Measurements from ENCODE around the gene MPZL3. TPM values are rescaled to one million over a fixed set of nuclear protein-coding genes. Genes with fewer than 3 reads are reported as not detected.

The MPZL3 gene
- total and polyA plus RNA-seq, 4 donors, result 2.5 to 6.9 (median 3.5) TPM

DNA sequence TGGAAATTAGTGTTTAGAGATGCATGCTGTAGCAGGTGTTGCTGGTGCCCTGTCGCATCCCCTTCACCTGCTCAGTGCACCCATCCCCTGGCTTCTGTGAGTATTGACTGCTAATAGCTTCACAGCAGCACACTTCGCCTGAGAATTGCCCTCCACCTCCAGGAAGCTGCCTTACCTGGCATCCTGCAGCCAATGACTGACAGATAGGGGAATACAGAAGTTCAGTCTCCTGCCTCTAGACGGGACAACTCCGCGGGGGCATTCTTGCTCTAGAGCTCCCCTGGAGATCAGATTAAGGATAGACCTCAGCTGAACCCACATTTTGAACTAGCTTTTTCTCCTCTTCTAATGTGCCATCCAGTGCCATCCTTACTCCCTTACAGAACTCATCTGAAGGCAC, 43.0 kb upstream of the MPZL3 start:
- Histone ChIP-seq H3K27ac (ENCODE audit: low read depth in 1 of 2, low read length in 2 of 2) (no peak overlapping the region), H3K36me3 (ENCODE audit: control insufficient read depth in 4 of 4, insufficient read depth in 3 of 4, low read depth in 1 of 4, low read length in 3 of 4) (no peaks in the 10 kb centered on the region), H3K9ac (ENCODE audit: low read depth in 1 of 2, low read length in 2 of 2) (no peak overlapping the region), H3K4me1 (ENCODE audit: control insufficient read depth in 4 of 4, insufficient read depth in 4 of 4, low read length in 3 of 4) (peaks cover 0 to 7% (median 1%) of the 10 kb centered on the region in 4 donors), H3K27me3 (ENCODE audit: control insufficient read depth in 4 of 4, insufficient read depth in 4 of 4, low read length in 3 of 4) (no peaks in the 10 kb centered on the region), H3K9me3 (ENCODE audit: control insufficient read depth in 4 of 4, low read length in 3 of 4) (no peaks in the 10 kb centered on the region), H3K4me3 (ENCODE audit: low read depth in 1 of 3, low read length in 3 of 3) (no peak overlapping the region)
- 75% methylated on average over 5 of the region's 5 CpGs for WGBS
- DNase-seq (ENCODE audit: low spot score), result no peak
- TF ChIP-seq SP1 (IDR thresholded peaks at IDR 0.05) (no peak), EGR1 (IDR thresholded peaks at IDR 0.05; ENCODE audit: low read depth in 2 of 2) (no peak), FOXA2 (IDR thresholded peaks at IDR 0.05) (no peak), YY1 (IDR thresholded peaks at IDR 0.05) (no peak), RAD21 (IDR thresholded peaks at IDR 0.05) (no peak), TAF1 (conservative IDR thresholded peaks at IDR 0.05) (no peak), JUND (IDR thresholded peaks at IDR 0.05) (no peak), NR2F2 (IDR thresholded peaks at IDR 0.05) (no peak), GABPA (IDR thresholded peaks at IDR 0.05 in 1 of 2, conservative IDR thresholded peaks at IDR 0.05 in 1 of 2) (no peak), RXRA (IDR thresholded peaks at IDR 0.05) (no peak), FOXA1 (IDR thresholded peaks at IDR 0.05) (no peak), HNF4G (IDR thresholded peaks at IDR 0.05) (no peak), HNF4A (conservative IDR thresholded peaks at IDR 0.05) (no peak)
- TF ChIP-seq, protein P1, sequence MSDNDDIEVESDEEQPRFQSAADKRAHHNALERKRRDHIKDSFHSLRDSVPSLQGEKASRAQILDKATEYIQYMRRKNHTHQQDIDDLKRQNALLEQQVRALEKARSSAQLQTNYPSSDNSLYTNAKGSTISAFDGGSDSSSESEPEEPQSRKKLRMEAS (IDR thresholded peaks at IDR 0.05), result no peak
- TF ChIP-seq, protein P2, sequence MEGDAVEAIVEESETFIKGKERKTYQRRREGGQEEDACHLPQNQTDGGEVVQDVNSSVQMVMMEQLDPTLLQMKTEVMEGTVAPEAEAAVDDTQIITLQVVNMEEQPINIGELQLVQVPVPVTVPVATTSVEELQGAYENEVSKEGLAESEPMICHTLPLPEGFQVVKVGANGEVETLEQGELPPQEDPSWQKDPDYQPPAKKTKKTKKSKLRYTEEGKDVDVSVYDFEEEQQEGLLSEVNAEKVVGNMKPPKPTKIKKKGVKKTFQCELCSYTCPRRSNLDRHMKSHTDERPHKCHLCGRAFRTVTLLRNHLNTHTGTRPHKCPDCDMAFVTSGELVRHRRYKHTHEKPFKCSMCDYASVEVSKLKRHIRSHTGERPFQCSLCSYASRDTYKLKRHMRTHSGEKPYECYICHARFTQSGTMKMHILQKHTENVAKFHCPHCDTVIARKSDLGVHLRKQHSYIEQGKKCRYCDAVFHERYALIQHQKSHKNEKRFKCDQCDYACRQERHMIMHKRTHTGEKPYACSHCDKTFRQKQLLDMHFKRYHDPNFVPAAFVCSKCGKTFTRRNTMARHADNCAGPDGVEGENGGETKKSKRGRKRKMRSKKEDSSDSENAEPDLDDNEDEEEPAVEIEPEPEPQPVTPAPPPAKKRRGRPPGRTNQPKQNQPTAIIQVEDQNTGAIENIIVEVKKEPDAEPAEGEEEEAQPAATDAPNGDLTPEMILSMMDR (IDR thresholded peaks at IDR 0.05; ENCODE audit: low read depth, low read length, missing input control), result no peak
- TF ChIP-seq, protein P3, sequence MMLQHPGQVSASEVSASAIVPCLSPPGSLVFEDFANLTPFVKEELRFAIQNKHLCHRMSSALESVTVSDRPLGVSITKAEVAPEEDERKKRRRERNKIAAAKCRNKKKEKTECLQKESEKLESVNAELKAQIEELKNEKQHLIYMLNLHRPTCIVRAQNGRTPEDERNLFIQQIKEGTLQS (IDR thresholded peaks at IDR 0.05), result no peak
- TF ChIP-seq, protein P4, sequence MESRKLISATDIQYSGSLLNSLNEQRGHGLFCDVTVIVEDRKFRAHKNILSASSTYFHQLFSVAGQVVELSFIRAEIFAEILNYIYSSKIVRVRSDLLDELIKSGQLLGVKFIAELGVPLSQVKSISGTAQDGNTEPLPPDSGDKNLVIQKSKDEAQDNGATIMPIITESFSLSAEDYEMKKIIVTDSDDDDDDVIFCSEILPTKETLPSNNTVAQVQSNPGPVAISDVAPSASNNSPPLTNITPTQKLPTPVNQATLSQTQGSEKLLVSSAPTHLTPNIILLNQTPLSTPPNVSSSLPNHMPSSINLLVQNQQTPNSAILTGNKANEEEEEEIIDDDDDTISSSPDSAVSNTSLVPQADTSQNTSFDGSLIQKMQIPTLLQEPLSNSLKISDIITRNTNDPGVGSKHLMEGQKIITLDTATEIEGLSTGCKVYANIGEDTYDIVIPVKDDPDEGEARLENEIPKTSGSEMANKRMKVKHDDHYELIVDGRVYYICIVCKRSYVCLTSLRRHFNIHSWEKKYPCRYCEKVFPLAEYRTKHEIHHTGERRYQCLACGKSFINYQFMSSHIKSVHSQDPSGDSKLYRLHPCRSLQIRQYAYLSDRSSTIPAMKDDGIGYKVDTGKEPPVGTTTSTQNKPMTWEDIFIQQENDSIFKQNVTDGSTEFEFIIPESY (IDR thresholded peaks at IDR 0.05), result no peak
- TF ChIP-seq, protein P5, sequence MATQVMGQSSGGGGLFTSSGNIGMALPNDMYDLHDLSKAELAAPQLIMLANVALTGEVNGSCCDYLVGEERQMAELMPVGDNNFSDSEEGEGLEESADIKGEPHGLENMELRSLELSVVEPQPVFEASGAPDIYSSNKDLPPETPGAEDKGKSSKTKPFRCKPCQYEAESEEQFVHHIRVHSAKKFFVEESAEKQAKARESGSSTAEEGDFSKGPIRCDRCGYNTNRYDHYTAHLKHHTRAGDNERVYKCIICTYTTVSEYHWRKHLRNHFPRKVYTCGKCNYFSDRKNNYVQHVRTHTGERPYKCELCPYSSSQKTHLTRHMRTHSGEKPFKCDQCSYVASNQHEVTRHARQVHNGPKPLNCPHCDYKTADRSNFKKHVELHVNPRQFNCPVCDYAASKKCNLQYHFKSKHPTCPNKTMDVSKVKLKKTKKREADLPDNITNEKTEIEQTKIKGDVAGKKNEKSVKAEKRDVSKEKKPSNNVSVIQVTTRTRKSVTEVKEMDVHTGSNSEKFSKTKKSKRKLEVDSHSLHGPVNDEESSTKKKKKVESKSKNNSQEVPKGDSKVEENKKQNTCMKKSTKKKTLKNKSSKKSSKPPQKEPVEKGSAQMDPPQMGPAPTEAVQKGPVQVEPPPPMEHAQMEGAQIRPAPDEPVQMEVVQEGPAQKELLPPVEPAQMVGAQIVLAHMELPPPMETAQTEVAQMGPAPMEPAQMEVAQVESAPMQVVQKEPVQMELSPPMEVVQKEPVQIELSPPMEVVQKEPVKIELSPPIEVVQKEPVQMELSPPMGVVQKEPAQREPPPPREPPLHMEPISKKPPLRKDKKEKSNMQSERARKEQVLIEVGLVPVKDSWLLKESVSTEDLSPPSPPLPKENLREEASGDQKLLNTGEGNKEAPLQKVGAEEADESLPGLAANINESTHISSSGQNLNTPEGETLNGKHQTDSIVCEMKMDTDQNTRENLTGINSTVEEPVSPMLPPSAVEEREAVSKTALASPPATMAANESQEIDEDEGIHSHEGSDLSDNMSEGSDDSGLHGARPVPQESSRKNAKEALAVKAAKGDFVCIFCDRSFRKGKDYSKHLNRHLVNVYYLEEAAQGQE (IDR thresholded peaks at IDR 0.05), result no peak

Data from liver (tissue), 9 donors.